Measurements from ENCODE around the gene ARHGAP24.

DNA sequence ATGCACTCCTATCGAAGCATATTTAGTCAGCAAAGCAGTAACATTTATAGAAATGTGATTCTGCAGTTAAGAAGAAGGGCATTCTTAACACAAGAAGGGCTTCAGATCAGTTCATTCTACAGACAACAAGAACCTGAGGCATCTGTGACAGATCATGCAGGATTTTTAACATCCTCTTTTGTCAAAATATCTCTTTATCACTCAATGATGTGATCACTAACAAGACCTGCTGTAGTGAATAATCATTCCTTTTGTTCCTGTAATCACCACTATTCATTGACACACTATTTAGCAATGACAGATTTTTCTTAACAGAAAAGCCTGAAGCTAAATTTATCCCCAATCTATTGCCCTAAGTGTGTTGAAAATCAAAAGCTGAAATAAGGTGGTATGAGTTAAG is 47.8 kb upstream of the ARHGAP24 start:
- TF ChIP-seq, protein P1, sequence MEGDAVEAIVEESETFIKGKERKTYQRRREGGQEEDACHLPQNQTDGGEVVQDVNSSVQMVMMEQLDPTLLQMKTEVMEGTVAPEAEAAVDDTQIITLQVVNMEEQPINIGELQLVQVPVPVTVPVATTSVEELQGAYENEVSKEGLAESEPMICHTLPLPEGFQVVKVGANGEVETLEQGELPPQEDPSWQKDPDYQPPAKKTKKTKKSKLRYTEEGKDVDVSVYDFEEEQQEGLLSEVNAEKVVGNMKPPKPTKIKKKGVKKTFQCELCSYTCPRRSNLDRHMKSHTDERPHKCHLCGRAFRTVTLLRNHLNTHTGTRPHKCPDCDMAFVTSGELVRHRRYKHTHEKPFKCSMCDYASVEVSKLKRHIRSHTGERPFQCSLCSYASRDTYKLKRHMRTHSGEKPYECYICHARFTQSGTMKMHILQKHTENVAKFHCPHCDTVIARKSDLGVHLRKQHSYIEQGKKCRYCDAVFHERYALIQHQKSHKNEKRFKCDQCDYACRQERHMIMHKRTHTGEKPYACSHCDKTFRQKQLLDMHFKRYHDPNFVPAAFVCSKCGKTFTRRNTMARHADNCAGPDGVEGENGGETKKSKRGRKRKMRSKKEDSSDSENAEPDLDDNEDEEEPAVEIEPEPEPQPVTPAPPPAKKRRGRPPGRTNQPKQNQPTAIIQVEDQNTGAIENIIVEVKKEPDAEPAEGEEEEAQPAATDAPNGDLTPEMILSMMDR (conservative IDR thresholded peaks at IDR 0.05): no peak
- no peak for TF ChIP-seq ZFX (IDR thresholded peaks at IDR 0.05)
